ENCODE results near the gene CDS1.

CDS1 gene

DNA sequence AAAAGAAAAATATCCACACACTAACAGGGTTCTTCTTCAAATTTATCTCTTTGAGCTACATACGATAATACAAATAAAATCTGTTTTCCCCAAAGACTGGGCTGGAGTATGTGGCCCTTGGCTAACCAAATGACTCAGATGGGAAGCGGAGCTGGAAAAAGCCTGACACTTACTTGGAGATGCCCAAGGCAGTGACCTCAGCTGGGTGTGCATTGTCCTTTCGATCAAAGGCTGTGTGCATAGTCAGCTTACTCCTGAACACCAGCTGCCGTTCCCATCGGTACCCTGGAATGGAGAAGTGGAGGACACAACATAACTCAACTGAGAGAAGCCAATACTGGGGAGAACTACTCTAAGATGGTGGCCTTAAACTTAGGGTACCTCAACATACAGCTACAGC, 95.1 kb downstream of the CDS1 start:
- TF ChIP-seq TAF1 (IDR thresholded peaks at IDR 0.05; ENCODE audit: borderline replicate concordance, insufficient read depth, low read length): no peak
- no peak for TF ChIP-seq POLR2AphosphoS5 (IDR thresholded peaks at IDR 0.05; ENCODE audit: low read depth, low read length)
- no peak for TF ChIP-seq REST (IDR thresholded peaks at IDR 0.05; ENCODE audit: insufficient read depth in 1 of 2, low read depth in 2 of 2, low read length in 2 of 2)
- no peak for TF ChIP-seq FOXP2 (optimal IDR thresholded peaks at IDR 0.05; ENCODE audit: borderline replicate concordance, extremely low read depth, extremely low read length, insufficient read depth)
- TF ChIP-seq SIN3A (IDR thresholded peaks at IDR 0.05; ENCODE audit: borderline replicate concordance, insufficient read depth, low read length): no peak

- TF ChIP-seq FOXP2 (optimal IDR thresholded peaks at IDR 0.05; ENCODE audit: borderline replicate concordance, extremely low read depth, extremely low read length, insufficient read depth): no peak
- no peak for TF ChIP-seq TAF1 (IDR thresholded peaks at IDR 0.05; ENCODE audit: borderline replicate concordance, insufficient read depth, low read length)
- TF ChIP-seq SIN3A (IDR thresholded peaks at IDR 0.05; ENCODE audit: borderline replicate concordance, insufficient read depth, low read length): no peak
- TF ChIP-seq POLR2AphosphoS5 (IDR thresholded peaks at IDR 0.05; ENCODE audit: low read depth, low read length): no peak
- no peak for TF ChIP-seq REST (IDR thresholded peaks at IDR 0.05; ENCODE audit: insufficient read depth in 1 of 2, low read depth in 2 of 2, low read length in 2 of 2)
Measured at GRCh38 chr4:84678976-84679744, 96.2 kb downstream of the CDS1 start.

DNA sequence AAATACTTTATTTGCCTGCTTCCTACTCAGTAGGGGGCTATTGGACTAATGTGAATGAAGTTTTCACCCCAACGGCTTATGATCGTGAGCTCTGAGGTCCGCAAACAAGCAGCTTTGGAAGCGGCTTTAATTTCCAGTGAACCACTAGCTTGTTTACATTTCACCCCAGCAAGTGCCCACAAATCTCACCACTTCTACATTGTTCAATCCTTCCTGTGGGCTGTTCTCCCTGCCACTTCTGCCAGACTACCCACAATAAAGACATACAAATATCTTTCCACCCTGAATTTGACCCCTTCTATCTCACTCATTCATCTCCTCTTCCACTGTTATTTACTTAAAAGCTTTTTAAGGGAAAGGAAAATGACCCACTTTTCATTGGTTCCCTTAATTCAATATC, 98.0 kb downstream of the CDS1 start:
- TF ChIP-seq REST (IDR thresholded peaks at IDR 0.05; ENCODE audit: insufficient read depth in 1 of 2, low read depth in 2 of 2, low read length in 2 of 2) (no peak), TAF1 (IDR thresholded peaks at IDR 0.05; ENCODE audit: borderline replicate concordance, insufficient read depth, low read length) (no peak), POLR2AphosphoS5 (IDR thresholded peaks at IDR 0.05; ENCODE audit: low read depth, low read length) (no peak), SIN3A (IDR thresholded peaks at IDR 0.05; ENCODE audit: borderline replicate concordance, insufficient read depth, low read length) (no peak), FOXP2 (optimal IDR thresholded peaks at IDR 0.05; ENCODE audit: borderline replicate concordance, extremely low read depth, extremely low read length, insufficient read depth) (no peak)

DNA sequence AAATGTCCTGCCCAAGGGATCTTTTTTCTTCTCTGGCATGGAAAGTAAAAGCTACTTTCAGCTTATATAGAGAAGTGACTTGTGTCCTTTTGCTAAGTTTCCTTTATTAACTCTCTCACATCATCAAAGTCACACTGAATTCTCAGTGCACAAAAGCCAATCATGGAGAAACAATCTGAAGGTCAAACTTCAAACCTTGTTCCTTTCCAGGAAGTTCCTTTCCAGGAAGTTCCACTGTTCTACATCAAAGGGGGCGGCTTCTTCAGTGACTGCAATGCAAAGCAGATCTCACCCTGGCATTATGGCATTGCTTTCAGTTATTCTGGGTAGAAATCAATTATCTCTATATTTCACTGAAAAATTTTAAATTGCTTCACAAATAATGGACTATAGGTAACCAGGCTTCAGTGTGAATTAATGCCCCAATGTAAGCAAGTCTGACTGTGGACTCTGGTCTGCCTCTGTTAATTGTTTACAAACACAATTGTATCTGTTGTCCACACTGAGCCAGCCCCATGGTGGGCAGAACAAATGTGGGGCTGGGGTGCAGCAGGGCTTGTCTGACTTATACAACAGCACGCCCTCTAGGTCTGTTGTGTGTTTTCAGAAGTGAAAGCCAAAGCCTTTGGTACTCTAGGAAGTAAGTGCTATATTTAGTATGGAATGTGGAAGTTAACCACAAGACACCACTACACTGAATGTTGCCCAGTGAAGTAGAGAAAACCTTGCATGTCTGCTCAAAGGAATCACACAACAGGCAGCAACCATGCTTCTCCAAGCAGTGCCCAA, 98.8 kb downstream of the CDS1 start:
- TF ChIP-seq TAF1 (IDR thresholded peaks at IDR 0.05; ENCODE audit: borderline replicate concordance, insufficient read depth, low read length): no peak
- no peak for TF ChIP-seq FOXP2 (optimal IDR thresholded peaks at IDR 0.05; ENCODE audit: borderline replicate concordance, extremely low read depth, extremely low read length, insufficient read depth)
- no peak for TF ChIP-seq SIN3A (IDR thresholded peaks at IDR 0.05; ENCODE audit: borderline replicate concordance, insufficient read depth, low read length)
- no peak for TF ChIP-seq REST (IDR thresholded peaks at IDR 0.05; ENCODE audit: insufficient read depth in 1 of 2, low read depth in 2 of 2, low read length in 2 of 2)
- no peak for TF ChIP-seq POLR2AphosphoS5 (IDR thresholded peaks at IDR 0.05; ENCODE audit: low read depth, low read length)
